GM18868 (cell line): ENCODE results near the gene LRCH1.
"Not testable (repeated sequence)": the region's sequence is repeated elsewhere in the genome, so short reads cannot be mapped to it uniquely, and the experiment has no call there.

Source experiments
- ATAC-seq: cut with Tn5 transposase; IDR thresholded peaks from one replicate; pipeline ENCODE4 v1.9.1; 2021; ENCODE audit warnings: mild to moderate bottlenecking, moderate library complexity; ENCODE audit not compliant: unreplicated experiment

The LRCH1 gene

GRCh38 chr13:46747031-46747820 is 194.3 kb downstream of the LRCH1 start:
- no peak for ATAC-seq

DNA sequence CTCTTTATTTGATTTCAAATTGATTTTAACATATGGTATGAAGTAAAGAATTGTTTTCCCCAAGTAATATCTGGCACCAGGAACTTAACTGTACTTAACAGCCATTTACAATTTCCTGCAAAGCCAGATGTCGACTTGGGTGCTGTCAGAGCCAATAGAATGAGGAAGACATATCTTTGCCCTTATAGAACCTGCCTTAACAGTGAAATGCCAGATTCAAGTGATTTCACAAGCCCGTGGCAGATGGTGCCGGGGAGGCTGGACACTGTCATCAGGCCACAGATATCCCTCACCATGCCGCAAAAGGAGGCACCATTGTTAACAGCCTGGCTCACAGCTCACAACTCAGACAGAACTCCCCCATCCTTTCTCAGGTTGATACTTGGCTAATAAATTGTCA is 195.3 kb downstream of the LRCH1 start:
- no peak for ATAC-seq

DNA sequence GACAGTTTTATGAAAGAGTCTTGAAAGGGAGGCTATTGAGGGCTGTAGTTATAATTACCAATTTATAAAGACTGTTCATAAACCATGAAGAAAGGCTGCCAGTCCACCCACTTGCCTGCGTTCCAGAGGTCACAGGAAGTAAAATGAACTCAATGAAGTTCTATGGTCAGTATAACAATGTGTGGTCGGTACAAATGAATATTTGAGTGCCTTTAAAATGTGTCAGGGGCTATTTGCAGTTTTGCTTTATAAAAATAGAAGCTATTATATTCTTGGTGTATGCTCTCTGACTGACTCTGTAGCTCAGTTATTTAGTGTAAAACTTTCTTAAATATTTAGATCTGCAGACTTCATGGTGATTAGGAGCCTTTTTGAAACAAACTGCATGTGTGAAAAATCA is 197.0 kb downstream of the LRCH1 start:
- ATAC-seq: no peak

DNA sequence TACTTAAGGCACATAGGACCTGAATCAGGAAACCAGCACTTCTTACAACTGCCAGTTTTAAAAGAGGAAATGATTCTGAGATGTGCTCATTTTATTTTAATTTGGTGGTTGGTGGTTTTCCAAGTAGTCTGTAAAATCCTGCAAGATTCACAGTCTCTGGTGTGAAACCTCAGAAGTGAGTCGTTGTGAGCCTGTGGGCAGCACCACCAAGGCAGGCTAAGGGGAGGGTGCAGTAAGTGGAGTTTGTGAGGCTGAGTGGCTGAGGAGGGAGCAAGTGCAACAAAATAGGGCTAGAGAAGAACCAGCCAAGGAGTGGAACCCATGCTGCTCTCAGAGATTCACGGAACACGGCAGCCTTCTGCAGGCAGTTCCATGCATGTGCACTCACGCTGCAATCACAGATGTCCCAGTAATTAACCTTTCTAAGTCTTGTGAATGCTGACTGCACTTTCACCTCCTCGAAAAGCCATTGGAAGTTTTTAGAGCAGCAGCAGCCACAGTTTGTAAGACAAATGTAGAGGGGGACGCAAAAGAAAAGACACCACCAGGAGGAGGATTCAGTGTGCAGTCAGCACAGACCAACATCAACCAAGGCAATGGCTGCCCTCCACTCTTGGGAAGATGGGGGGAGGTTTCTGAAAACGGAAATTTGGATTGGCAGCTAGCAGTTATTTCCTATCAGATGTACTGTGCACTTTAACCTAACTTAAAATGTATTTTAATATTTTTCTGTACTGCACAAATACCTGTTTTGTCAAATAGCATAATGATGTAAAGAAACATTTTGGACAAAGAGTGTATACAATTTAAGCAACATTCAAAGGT is 199.1 kb downstream of the LRCH1 start:
- ATAC-seq: peak; percentile 90

DNA sequence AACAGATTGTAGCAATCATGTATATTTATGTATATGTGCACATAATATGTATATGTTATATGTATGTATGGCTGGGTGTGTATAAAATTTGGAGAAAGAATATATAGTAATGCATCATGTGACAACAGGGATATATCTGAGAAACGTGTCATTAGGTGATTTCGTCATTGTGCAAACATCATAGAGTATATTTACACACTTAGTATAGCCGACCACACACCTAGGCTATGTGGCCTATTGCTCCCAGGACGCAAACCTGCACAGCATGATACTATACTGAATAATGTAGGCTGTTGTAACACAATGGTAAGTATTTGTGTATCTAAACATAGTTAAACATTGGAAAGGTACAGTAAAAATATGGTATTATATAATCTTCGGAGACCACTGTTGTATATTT is 200.2 kb downstream of the LRCH1 start:
- no peak for ATAC-seq

DNA sequence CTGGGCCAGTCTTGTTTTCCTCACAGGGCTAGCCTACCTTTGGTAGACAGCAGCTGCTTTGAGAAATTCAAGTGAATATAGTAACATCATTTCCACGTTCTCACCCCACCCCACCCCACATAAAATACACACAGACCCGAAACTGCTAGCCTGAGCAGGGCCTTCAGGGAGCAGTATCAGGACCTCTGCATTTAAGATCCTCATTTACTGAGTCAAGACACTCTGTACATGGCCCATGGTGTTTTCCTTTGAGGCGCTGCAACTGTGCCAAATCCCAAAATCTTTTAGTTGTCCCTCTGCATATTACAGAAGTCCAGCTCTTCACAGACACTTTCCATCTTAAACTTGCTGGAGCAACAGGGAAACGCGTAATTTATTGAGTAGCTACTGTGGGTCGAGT is 200.9 kb downstream of the LRCH1 start:
- no peak for ATAC-seq

GRCh38 chr13:46754812-46755211 is 201.8 kb downstream of the LRCH1 start:
- no peak for ATAC-seq

DNA sequence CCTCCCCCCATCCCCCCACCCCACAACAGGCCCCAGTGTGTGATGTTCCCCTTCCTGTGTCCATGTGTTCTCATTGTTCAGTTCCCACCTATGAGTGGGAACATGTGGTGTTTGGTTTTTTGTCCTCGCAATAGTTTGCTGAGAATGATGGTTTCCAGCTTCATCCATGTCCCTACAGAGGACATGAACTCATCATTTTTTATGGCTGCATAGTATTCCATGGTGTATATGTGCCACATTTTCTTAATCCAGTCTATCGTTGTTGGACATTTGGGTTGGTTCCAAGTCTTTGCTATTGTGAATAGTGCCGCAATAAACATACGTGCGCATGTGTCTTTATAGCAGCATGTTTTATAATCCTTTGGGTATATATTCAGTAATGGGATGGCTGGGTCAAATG is 202.5 kb downstream of the LRCH1 start:
- not testable (repeated sequence) for ATAC-seq

DNA sequence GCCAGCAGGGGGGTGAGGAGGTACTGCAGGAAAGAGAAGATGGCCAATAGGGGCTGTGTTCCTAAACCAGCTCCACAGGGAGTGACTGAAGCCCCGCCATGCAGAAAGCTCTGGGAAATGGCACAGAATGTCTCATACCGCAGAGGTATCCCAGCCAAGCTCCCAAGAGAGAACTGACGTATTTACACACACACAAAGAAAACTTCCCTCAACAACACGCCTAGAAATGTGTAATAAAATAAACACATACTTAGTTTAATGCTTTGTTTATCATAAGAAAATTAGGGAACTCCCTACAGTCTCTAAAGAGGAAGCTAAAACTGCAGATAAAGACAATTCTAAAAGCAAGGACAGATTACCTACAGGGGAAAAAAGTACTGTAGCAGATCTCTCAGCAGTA is 204.0 kb downstream of the LRCH1 start:
- no peak for ATAC-seq

DNA sequence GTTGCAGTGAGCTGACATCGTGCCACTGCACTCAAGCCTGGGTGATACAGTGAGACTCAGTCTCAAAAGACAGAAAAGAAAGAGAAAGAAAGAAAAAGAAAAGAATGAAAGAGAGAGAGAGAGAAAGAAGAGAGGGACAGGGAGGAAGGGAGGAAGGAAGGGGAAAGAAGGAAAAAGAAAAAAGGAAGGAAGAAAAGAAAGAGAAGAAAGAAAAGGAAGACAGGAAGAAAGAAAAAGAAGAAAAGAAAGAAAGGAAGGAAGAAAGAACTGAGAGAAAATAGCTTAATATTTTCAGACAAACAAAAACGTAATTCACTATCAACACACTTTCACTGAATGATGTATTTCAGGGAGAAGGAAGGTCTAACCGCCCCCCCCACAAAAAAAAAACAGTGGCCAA is 204.7 kb downstream of the LRCH1 start:
- ATAC-seq: no peak

GRCh38 chr13:46759846-46760245 is 206.9 kb downstream of the LRCH1 start:
- ATAC-seq: no peak

DNA sequence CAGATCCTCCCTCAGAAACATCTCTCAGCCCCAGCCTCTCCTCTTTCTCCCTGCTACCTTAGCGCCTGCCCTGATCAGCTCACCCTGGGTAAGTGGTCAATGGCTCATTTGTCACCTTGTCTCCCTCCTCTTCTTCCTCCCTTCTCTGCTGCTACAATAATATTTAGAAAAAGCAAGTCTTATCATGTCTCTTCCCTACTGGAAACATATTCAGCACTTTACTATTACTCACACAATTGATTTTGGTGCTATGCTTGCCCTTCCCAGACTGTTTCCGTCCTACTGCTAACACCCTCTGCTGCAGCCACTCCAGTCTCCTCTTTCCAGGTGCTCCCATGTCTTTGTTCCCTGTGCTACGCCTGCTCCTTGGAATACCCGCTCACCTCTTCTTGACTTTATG is 208.2 kb downstream of the LRCH1 start:
- no peak for ATAC-seq

- ATAC-seq: no peak
Measured at GRCh38 chr13:46761866-46762265, 208.9 kb downstream of the LRCH1 start.

DNA sequence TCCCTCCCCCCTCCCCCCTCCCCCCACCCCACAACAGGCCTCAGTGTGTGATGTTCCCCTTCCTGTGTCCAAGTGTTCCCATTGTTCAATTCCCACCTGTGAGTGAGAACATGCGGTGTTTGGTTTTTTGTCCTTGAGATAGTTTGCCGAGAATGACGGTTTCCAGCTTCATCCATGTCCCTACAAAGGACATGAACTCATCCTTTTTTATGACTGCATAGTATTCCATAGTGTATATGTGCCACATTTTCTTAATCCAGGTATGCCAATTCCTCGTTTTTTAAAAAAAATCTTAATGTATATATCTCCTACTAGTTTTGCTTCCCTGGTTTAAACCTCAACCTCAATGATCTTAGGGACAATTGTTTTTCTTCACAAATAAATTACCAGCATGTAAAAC is 217.0 kb downstream of the LRCH1 start:
- ATAC-seq: not testable (repeated sequence)

- ATAC-seq: no peak
Measured at GRCh38 chr13:46771693-46772092, 218.7 kb downstream of the LRCH1 start.

DNA sequence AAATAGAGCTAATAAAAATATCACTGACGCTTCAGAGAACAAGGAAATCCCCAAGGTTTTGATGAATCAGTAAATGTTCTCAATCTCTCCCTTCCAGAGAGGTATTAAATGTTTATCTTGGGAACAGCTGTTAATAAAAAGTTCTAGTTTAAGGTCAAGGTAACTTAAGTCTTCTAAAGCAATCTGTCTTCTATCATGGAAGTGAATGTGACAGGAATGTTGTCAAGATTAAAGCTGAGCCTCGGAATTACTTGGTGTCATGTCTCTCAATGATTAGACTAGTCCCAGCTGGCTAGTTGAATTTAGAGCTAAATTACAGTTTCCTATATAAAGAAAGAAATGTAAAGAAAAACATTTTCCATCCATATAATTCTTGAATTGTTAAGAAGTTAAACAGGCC is 220.6 kb downstream of the LRCH1 start:
- ATAC-seq: no peak

- ATAC-seq: no peak
Measured at GRCh38 chr13:46775385-46776107, 222.6 kb downstream of the LRCH1 start.

GRCh38 chr13:46778095-46778494 is 225.1 kb downstream of the LRCH1 start:
- ATAC-seq: no peak

DNA sequence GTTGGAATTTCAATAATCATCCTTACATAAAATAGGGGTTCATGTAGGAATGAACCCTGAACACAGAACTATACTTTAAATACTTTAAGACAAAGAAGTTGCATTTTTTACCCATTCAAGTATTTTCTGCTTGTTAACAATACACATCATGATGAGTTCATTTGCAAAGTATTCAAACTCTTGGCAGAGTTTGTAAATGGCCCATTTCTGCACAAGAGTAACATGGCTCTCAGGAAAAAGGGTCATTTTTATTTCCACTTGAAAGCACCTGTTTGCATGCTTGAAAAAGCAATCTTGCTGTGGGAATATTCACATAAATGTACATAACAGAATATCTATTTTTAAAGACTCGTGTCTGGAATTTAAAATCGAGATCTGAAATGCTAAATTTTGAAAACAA is 225.9 kb downstream of the LRCH1 start:
- ATAC-seq: no peak

GRCh38 chr13:46782066-46782465 is 229.1 kb downstream of the LRCH1 start:
- no peak for ATAC-seq

- no peak for ATAC-seq
Measured at GRCh38 chr13:46782691-46783090, 229.7 kb downstream of the LRCH1 start.

DNA sequence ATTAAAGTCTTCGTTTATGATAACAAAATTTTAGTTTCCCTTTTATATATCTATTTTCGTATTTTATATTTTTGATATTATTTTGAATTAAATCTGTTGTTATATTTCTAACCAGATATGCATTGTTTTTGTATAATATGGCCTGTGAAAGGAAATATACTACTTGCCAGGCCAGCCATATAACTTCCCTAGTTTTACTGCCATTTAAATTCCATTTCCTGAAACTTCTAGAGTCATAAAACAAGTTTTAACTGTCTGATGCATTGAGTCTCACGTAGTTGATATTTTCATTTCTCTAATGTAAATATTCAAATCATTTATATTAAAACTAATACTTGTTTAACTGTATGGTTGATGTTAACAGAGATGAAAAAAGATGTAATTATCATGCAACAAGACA is 230.5 kb downstream of the LRCH1 start:
- no peak for ATAC-seq
